GM12875 (cell line): Measurements from ENCODE around the gene HOXD8.

Experiments used
- H3K4me3 ChIP-seq: one replicate; pipeline ENCODE4 v1.5.1; 2011; ENCODE audit warnings: low read depth, low read length, control low read depth
- CTCF ChIP-seq: IDR thresholded peaks from 2 replicates; pipeline ENCODE4 v1.5.1; 2011; ENCODE audit warnings: low read depth, mild to moderate bottlenecking, control low read depth, inconsistent platforms, low read length, moderate library complexity, borderline replicate concordance; ENCODE audit not compliant: insufficient read depth

HOXD8 gene

DNA sequence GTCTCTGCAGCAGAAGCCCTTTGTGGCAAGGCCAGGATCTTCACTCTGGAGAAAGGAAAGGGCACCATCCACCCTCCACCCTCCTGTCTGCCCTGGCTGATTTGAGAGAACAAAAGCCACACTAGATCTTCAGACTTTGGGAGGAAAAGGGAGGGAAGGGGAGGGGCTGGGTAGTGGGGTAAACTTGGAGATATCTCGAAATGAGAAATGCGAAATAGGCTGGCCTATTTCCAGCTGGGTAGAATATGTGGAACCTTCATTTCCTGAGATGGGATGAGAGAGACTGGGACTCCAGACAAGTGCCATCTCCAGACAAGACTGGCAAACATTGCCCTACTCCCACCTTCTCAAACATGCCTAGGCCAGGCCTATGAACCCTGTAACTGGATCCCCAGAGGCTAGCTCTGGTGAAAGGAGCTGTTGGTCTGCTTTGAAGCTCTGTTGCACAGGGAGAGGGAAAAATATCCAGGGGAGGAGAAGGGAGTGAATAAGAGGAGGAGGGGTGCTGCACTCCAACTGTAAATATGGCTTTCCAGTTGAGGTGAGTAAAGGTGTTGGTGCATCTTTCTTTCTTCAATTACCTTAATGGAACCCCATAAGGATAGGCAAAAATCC, 28.2 kb upstream of the HOXD8 start:
- no peak for TF ChIP-seq CTCF
- H3K4me3 ChIP-seq: no peak overlapping the region

DNA sequence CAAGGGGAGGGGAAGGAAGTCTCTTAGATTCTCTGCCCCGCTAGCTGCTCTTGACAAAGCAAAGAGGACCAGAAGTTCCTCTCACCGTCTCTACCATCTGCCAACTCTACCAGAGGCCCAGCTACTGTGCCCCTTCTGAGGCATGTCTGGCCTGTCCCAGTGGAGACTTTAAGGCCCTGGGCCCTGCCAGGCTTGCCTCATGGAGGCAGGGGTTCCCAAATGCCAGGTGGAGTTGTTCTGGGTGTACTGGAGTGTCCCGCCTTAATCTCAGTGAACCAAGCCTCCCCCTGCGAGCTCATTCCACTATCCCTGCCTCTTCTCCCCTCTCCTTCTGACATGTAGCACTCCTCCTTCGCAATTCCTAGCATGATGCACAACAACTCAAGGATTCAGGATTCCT, 27.7 kb upstream of the HOXD8 start:
- no peak overlapping the region for H3K4me3 ChIP-seq
- no peak for TF ChIP-seq CTCF

DNA sequence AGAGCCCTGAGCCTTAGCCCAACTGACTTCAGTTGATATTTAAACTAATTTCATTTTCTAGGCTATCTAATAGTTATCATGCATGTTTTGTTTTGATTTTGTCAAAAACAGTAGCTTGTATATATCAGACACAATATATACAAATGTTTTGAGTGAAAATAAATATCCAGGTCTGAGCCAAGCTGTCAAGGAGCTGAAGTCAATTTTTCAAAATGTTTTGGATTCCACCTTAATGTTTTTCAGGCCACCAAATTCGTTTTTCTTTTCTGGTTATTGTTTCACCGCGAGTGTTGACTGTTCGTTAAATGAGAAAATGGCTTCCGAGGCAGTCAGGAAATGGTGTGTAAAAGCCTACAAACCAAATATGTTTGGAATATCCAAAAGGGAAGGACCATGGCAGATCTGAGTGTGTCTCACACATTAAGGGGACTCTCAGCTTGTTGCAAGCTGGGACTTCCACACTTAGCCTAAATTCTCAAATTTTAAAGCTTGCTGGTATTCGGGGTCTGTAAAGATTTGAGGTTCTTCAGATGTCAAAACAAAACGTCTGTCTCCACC, 27.1 kb upstream of the HOXD8 start:
- no peak overlapping the region for H3K4me3 ChIP-seq
- TF ChIP-seq CTCF: no peak

GRCh38 chr2:176103194-176103593, 26.3 kb upstream of the HOXD8 start:
- no peak overlapping the region for H3K4me3 ChIP-seq
- no peak for TF ChIP-seq CTCF

DNA sequence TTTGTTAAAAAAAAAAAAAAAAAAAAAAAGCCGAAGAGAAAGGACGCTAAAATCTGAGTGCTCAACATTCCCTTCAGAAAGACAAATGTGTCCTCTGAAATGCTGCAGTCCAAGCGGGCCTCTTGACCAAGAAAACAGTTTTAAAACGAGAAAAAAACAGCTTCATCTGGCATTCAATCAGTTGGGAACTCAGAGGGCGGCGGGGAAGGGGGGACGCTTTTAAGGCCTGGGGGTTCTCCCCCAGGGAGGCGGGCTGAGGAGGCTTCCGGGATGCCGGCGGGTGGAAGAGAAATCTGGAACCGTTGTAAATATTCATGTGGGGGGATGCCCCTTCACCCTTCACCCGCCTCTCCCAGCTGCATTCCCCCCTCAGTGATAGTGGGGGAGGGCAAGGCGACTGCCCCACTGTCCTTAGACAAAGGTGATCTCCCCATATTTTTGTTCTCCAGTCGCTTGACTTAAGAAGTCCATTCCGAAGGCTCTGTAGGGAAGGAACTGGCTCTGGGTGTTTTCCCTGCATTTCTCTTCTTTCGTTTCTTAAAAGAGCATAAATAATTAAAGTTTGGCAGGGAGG, 25.7 kb upstream of the HOXD8 start:
- no peak overlapping the region for H3K4me3 ChIP-seq
- no peak for TF ChIP-seq CTCF

DNA sequence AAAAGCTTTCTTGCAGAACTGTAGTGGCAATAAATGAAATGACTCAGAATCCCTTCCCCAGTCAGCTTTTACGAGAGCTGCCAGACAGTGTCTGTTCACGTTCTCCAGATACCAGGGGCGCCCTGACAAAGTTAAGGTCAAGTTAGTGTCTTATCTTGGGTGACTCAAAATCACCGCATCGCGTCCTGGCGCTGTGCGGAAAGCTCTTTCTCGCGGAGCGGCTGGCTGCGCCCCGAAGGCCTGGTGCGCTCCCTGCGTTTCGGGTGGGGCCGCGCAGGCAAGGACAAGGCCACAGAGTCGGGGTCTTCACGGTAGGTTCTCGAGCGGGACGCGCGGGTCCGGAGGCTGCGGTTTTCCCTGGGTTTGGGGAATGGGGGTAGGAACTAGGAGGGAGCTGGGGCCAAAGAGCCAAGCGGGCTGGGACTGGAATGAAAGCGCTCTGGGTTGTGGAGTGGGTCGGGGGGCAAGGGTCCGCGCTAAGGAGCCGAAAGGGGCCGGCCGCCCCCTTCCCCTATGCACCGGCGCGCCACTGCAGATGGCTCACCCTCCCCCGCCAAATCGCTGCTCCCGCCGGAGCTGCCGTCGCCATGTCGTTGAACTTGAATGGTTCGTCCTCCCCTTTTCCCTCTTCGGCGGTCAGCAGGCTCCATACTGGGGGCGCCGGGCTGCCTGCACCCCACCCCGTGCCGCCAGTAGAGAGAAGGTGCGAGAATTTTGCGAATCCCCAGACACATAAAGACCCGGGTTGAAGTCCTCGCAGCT, 25.0 kb upstream of the HOXD8 start:
- no peak for TF ChIP-seq CTCF
- H3K4me3 ChIP-seq: no peak overlapping the region
